ENCODE measurements around the gene PLOD3.
"Not testable (repeated sequence)": the region's sequence is repeated elsewhere in the genome, so short reads cannot be mapped to it uniquely, and the experiment has no call there.

The PLOD3 gene

DNA sequence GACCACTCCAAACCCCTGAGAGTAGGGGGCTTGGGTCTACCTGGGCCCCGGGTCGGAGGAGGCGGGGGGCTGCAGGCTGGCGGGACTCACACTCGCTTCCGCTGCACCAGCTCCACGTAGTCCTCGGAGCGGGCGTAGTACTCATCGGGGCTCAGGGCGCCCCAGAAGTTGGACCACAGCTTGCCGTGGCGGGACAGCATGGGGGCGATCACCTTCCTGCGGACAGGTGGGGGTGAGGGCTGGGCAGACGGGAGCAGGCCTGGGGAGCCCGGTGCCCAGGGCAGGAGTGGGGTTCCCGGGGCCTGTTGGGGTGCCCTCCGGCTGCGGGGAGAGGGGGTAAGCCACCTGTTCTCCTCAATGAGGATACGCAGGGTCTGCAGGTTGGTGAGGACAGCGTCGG, 5.9 kb downstream of the PLOD3 start:
- no peak for DNase-seq

- DNase-seq = no peak
Observed at GRCh38 chr7:101210143-101210542, 7.2 kb downstream of the PLOD3 start.

- no peak for DNase-seq
Observed at GRCh38 chr7:101208794-101209193, 8.6 kb downstream of the PLOD3 start.

- no peak for DNase-seq
Observed at GRCh38 chr7:101207459-101207858, 9.9 kb downstream of the PLOD3 start.

DNA sequence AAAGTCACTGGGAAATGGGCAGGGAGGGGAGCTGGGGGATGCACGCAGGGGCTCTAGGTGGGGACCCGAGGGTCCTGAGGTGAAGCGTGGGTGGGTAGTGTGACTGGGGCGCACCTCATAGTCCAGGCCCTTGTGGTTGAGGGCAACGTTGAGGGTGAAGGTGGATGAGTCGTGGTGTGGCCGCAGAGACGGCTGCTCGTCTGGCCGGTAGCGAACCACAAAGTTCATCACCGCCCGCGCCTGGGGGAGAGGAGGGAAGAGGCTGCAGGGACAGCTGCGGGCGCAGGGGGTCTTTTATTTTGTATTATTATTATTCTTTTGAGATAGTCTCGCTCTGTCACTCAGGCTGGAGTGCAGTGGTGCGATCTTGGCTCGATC, 10.7 kb downstream of the PLOD3 start:
- no peak for DNase-seq

- no peak for DNase-seq
Observed at GRCh38 chr7:101205901-101206664, 11.3 kb downstream of the PLOD3 start.

- DNase-seq = peak; percentile 17
Observed at GRCh38 chr7:101203740-101204738, 13.3 kb downstream of the PLOD3 start.

DNA sequence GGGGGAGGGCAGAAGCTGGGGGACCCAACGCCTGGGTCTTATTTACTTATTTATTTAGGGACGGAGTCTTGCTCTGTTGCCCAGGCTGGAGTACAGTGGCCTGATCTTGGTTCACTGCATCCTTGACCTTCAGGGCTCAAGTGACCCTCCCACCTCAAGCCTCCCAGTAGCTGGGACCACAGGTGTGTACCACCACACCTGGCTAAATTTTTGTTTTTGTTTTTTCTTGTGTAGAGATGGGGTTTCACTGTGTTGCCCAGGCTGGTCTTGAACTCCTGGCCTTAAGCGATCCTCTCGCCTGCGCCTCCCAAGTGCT, 14.8 kb downstream of the PLOD3 start:
- DNase-seq = no peak

DNA sequence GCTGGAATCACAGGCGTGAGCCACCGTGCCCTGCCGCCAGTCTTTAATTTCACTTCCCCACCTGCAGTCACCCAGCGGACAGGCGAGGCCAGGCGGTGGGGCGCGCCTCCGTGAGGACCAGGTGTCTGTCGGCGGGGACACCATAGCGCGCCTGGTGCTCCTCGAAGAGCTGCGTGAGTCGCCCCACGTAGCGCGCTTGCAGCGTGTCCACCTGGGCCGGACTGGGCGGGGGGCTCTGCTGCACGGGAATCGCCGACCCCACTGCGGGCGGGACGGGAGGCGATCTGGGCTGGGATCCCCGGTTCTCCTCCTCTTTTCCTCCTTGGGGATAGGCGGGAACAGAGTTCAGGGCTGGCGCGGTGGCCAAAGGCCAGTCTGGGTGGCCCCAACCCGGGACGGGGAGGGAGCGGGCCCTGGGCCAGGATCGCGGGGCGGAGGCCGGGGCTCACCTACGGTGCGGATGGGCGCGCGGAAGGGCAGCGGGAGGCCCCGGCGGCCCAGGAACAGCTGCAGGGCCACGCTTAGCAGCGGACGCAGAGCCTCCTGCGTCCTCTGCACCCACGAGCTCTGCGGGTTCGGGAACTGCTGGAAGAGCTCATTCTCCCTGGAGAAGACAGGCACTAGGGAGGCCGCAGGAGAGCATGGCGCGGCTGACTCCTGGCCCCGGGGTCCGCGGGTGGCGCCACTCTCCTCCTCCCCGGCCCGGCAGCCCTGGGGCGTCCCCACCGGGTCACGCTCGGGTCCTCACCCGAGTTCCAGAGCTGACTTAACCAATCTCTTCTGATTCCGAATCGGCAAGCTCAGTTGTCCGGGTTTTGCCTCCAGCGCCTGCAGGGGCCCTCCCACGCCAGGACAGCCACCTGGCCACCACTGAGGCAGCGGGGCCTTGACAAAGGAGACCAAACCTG, 15.4 kb downstream of the PLOD3 start:
- no peak for DNase-seq

GRCh38 chr7:101200862-101201599, 16.4 kb downstream of the PLOD3 start, which contains the start of gene MOGAT3:
Gene MOGAT3, minus strand, starts transcription at chr7:101201036. Its CDS starts 182 bp downstream, at chr7:101200854.
- DNase-seq = no peak

DNA sequence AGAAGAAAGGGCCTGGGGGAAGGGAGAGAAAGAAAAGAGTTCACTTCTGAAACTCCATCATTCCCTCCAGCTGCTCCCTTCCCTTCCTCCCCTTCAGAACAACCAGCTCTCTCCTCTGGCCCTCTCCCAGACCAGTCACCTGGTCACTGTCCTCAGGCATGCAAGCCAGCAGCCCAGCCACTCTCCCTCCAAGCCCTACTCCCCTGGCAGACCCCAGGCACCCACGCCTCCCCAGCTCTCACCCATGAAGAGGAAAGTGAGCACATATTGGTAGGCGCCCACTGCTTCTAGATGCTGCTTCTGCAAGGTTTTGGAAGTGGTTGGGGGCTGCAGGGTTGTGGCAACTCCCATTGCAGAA, 16.9 kb downstream of the PLOD3 start:
- DNase-seq = no peak

DNA sequence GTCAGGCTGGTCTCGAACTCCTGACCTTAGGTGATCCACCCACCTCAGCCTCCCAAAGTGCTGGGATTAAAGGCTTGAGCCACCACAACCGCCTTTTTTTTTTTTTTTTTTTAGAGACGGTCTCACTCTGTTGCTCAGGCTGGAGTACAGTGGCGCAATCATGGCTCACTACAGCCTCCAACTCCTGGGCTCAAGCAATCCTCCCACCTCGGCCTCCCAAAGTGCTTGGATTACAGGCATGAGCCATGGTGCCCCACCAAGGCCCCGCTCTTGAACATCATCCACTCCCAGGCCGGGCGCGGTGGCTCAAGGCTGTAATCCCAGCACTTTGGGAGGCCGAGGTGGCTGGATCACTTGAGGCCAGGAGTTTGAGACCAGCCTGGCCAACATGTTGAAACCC, 17.9 kb downstream of the PLOD3 start:
- DNase-seq = not testable (repeated sequence)

DNA sequence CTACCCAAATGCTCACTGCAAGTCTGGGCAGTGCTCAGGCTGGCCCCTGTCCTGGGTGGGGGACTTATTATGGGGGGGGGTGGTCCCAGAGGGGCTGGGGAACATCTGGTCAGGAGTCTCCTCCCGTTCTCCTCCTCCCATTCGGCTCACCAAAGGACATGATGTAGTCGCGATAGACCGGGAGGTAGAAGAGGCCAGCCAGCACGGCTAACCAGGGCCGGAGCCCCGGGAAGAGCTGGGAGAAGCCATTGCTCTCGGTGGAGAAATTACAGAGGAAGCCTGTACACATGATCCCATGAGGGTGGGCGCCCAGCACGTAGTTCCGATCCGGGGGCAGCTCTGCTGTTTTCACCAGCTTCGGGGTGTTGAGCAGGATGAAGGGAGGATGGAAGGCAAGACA, 18.9 kb downstream of the PLOD3 start:
- DNase-seq = no peak

- DNase-seq = no peak
Observed at GRCh38 chr7:101197991-101198390, 19.4 kb downstream of the PLOD3 start.

GRCh38 chr7:101195884-101196283, 21.5 kb downstream of the PLOD3 start:
- no peak for DNase-seq

DNA sequence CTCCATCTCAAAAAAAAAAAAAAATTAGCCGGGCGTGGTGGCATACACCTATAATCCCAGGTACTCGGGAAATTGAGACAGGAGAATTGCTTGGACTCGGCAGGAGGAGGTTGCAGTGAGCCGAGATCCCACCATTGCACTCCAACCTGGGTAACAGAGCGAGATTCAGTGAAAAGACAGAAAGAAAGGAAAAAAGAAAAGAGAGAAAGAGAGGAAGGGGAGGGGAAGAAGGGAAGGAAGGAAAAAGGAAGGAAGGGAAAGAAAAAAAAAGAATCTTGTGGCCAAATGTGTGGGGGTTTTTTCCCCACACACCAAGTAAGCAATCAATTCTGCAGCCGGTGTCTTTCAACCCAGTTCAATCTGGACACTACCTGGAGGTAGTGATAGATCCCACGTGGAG, 28.3 kb downstream of the PLOD3 start:
- no peak for DNase-seq

- DNase-seq = no peak
Observed at GRCh38 chr7:101186844-101187428, 30.4 kb downstream of the PLOD3 start.

GRCh38 chr7:101186194-101186593, 31.2 kb downstream of the PLOD3 start:
- no peak for DNase-seq

DNA sequence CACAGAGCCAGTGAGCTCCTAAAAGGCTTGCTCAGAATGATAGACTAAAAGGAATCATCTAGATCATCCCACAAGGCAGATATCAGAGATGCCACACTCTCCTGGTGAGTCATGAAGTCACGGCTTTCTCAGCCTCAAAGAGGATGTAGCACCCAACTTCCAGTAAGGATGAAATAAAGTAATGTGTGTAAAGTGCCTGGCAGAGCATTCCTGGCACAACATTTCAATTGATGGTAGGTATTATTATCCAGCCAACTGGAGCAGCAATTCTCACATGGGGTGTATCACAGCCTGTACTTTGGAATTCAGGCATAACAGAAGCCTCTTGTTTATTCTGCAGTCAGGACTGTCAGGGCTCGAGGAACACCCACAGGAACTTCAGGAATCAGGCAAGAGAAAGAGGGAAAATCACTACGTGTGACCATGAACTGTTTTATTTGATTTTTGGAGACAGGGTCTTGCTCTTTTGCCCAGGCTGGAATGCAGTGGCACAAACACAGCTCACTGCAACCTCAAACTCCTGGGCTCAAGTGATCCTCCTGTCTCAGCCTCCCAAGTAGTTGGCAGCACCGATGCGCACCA, 32.0 kb downstream of the PLOD3 start:
- DNase-seq = no peak

DNA sequence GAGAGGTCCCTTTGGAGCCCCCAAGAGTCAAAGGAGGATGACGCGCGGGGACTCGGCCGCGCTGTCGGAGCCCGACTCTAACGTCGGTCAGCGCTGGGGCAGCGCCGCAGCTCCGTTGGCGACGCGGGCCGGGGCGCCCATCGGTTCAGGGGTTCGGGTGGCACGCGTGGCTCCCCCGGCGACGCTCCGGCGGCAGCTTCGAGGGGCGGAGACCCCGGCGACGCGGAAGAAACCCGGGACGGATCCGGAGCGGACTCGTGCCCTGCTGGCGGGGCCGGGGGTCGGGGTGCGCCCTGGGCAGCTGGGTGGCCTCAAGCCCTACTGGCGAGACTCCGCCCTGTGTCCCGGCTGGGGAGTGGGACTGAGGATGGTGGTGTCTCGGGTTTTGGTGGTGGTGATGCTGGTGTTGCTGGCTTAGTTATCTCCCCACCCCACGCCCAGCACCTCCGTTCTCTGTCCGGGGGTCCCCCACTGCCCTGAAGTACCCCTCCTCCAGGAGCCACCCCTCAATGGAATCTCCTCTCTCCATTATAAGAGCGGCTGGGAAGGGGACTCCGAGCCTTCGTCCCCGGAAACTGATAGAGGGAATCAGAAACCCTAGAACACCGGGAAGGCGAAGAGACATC, 37.1 kb downstream of the PLOD3 start, which contains the start of gene NAT16:
Gene NAT16 (minus strand): TSS at position 164 of the 626 bp plus-strand sequence. CDS start 5,486 bp downstream, outside the sequence.
- no peak for DNase-seq

GRCh38 chr7:101179713-101180112, 37.7 kb downstream of the PLOD3 start:
- no peak for DNase-seq

Measured in stimulated activated naive CD4-positive, alpha-beta T cell treated with Interleukin-2 at 50 U/mL for 16 hours (primary cell).